Left lung (tissue), 10 donors: ENCODE measurements around the gene CGGBP1. TPM values are rescaled to one million over a fixed set of nuclear protein-coding genes. Genes with fewer than 3 reads are reported as not detected.

Experiments used
- ATAC-seq: fragments of 200-7000 bp; cut with Tn5 transposase; one replicate; pipeline ENCODE4 v1.9.1; 2020; ENCODE audit warnings: moderate library complexity
- DNase-seq, 4 donors: peaks; one replicate each; pipeline ENCODE4 v3.0.0-alpha.2; 2013 to 2020
- H3K27ac ChIP-seq, 2 donors: fragments of 200-600 bp; sonication (generic) in 1 of 2; one replicate each; pipeline versions ENCODE4 v1.5.0 to v1.8.0; 2020 to 2021
- H3K27me3 ChIP-seq, 2 donors: fragments of 200-600 bp; sonication (generic) in 1 of 2; one replicate each; pipeline versions ENCODE4 v1.5.0 to v1.8.0; 2020 to 2021
- H3K36me3 ChIP-seq, 2 donors: fragments of 200-600 bp; sonication (generic) in 1 of 2; one replicate each; pipeline versions ENCODE4 v1.5.0 to v1.8.0; 2020 to 2021
- H3K4me1 ChIP-seq, 2 donors: fragments of 200-600 bp; one replicate each; pipeline ENCODE4 v1.8.0; 2021
- H3K4me3 ChIP-seq, 2 donors: fragments of 200-600 bp; sonication (generic) in 1 of 2; one replicate each; pipeline versions ENCODE4 v1.5.0 to v1.8.0; 2020 to 2021; ENCODE audit warnings: mild to moderate bottlenecking in 1 of 2
- H3K9me3 ChIP-seq, 2 donors: fragments of 200-600 bp; sonication (generic) in 1 of 2; one replicate each; pipeline versions ENCODE4 v1.5.0 to v1.8.0; 2020 to 2021
- intact Hi-C, 2 donors: fragments of 100-400 bp; cut with DNase I; formaldehyde crosslinking; loops; one replicate each; pipeline versions ENCODE4 v1.11.2 to v1.14.2; 2022
- polyA plus RNA-seq, 6 donors: library from polyadenylated mRNA; unstranded; fragments of 120-200 nt; gene quantifications; one replicate each; pipeline ENCODE4 v1.2.1, GENCODE V29; 2013; ENCODE audit not compliant: insufficient read length in 6 of 6
- total RNA-seq, 2 donors: library from RNA; stranded (reverse); fragmentation: NEBNext Ultra II Directional; extraction: Animal tissue kit (Norgen Biotek cat#: 25700); gene quantifications; one replicate each; pipeline ENCODE4 v1.2.1, GENCODE V29; 2021
- TF ChIP-seq, protein P1 (sequence below), 2 donors: fragments of 200-600 bp; sonication (generic) in 1 of 2; IDR thresholded peaks; one replicate each; pipeline versions ENCODE4 v1.5.0 to v1.8.0; 2021; ENCODE audit warnings: antibody characterized with exemption in 2 of 2
- donor health status: DM: no; HTN: yes; CAD: no.
- donor health status: DM: no; HTN: no; CAD: no.

CGGBP1 gene
- total and polyA plus RNA-seq, 8 donors: 62.3 to 142 (median 128) TPM

DNA sequence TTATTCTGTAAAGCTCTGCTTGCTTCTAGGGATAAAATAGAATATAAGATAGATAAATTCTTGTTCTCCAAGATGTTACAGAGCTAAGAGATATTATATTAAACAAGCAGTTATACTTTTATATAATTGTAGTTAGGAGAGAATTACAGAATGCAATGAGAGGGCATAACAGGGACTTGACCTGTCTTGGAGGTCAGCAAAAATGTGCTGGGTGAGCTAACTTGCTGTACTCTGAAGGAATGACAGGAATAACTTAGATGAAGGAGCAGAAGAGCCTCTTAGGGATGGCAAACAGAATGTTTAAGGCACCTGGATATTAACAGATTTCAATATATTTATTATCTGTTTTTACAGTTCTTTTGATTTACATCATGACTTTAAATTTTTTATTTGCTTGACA is 33.5 kb upstream of the CGGBP1 start:
- Histone ChIP-seq H3K27me3 (no peaks in the 10 kb centered on the region), H3K4me1 (peaks cover 0 to 4% of the 10 kb centered on the region in 2 donors), H3K9me3 (no peaks in the 10 kb centered on the region), H3K36me3 (peaks cover 0 to 18% of the 10 kb centered on the region in 2 donors), H3K27ac (no peak overlapping the region), H3K4me3 (no peak overlapping the region)
- TF ChIP-seq, protein P1, sequence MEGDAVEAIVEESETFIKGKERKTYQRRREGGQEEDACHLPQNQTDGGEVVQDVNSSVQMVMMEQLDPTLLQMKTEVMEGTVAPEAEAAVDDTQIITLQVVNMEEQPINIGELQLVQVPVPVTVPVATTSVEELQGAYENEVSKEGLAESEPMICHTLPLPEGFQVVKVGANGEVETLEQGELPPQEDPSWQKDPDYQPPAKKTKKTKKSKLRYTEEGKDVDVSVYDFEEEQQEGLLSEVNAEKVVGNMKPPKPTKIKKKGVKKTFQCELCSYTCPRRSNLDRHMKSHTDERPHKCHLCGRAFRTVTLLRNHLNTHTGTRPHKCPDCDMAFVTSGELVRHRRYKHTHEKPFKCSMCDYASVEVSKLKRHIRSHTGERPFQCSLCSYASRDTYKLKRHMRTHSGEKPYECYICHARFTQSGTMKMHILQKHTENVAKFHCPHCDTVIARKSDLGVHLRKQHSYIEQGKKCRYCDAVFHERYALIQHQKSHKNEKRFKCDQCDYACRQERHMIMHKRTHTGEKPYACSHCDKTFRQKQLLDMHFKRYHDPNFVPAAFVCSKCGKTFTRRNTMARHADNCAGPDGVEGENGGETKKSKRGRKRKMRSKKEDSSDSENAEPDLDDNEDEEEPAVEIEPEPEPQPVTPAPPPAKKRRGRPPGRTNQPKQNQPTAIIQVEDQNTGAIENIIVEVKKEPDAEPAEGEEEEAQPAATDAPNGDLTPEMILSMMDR (IDR thresholded peaks at IDR 0.05): no peak
- DNase-seq (no peak), ATAC-seq (peak; percentile 71)
- intact Hi-C loops: no loop called here

DNA sequence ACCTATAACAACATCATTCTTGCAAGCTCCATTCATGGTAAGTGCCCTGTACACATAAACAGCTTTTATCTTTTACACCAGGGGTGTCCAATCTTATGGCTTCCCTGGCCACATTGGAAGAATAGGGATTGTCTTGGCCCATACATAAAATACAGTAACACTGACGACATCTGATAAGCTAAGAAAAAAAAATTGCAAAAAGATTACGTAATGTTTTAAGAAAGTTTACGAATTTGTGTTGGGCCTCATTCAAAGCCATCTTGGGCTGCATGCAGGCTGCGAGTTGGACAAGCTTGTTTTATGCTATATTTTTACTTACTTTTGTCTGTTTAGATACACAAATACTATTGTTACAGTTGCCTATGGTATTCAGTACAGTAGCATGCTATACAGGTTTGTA is 31.9 kb upstream of the CGGBP1 start:
- no peak for DNase-seq
- Histone ChIP-seq H3K4me1 (peaks cover 0 to 4% of the 10 kb centered on the region in 2 donors), H3K9me3 (no peaks in the 10 kb centered on the region), H3K36me3 (peaks cover 0 to 27% of the 10 kb centered on the region in 2 donors), H3K4me3 (no peak overlapping the region), H3K27me3 (no peaks in the 10 kb centered on the region), H3K27ac (no peak overlapping the region)
- TF ChIP-seq, protein P1 (IDR thresholded peaks at IDR 0.05): no peak
- intact Hi-C loops: no loop called here
- no peak for ATAC-seq

DNA sequence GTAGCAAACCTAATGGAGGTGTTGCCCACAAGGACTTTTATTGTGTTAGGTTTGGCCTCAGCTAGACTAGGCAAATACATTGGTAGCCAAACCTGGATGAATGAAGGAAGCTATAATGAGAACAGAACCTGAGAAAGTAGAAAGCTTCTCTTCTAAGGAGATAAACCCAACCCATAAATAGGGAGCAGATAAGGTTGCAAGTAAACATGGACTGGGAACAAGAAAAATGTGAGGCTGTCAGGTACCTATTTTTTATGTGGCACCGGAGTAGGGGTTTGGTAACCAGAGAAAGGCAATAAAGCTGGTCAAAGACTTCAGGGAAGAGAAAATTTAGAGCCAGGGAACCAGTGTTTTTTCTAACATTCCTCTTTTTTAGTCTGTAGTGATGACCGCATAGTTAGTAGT is 25.3 kb upstream of the CGGBP1 start:
- H3K27ac ChIP-seq: no peak overlapping the region
- peaks cover 0 to 22% of the 10 kb centered on the region in 2 donors for H3K36me3 ChIP-seq
- DNase-seq (no peak), ATAC-seq (no peak)
- no peaks in the 10 kb centered on the region for H3K4me1 ChIP-seq
- H3K9me3 ChIP-seq: no peaks in the 10 kb centered on the region
- no peak overlapping the region for H3K4me3 ChIP-seq
- TF ChIP-seq, protein P1 (IDR thresholded peaks at IDR 0.05): no peak
- no peaks in the 10 kb centered on the region for H3K27me3 ChIP-seq
- intact Hi-C loops: no loop called here

DNA sequence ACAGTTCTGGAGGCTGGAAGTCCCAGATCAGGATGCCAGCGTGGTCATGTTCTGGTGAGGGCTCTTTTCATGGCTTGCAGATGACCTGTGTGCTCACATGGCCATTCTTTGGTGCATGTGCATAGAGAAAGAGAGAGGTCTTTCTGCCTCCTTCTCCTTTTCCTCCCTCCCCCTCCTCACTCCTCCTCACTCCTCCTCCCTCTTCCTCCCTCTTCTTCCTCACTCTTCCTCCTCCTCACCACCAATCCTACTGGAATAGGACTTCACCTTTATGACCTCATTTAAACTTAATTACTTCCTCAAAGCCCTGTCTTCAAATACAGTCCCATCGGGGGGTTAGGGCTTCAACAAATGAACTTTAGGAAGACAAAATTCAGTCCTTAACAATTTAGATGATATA is 24.0 kb upstream of the CGGBP1 start:
- TF ChIP-seq, protein P1 (IDR thresholded peaks at IDR 0.05): no peak
- DNase-seq (no peak), ATAC-seq (no peak)
- no peak overlapping the region for H3K27ac ChIP-seq
- H3K27me3 ChIP-seq: no peaks in the 10 kb centered on the region
- peaks cover 0 to 19% of the 10 kb centered on the region in 2 donors for H3K36me3 ChIP-seq
- H3K4me1 ChIP-seq: no peaks in the 10 kb centered on the region
- no peak overlapping the region for H3K4me3 ChIP-seq
- no peaks in the 10 kb centered on the region for H3K9me3 ChIP-seq
- intact Hi-C loops: no loop called here

DNA sequence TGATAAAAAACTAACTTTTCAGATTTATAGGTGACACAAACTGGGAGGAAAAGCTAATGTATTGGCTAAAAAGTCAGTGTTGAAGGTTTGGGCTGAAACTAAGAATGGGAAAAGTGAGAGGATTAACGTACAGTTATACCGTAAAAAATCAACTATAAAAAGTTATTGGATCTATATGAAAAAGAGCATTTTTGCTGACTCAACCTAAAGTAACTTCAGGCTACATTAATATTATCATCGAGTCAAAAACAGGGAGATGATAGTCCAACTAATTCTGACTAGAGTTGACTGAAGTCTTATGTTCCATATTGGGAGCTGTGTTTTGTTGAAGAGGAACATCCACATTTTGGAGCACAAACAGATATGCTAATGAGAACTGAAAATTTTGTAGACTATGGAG is 20.1 kb upstream of the CGGBP1 start:
- H3K4me3 ChIP-seq: no peak overlapping the region
- H3K9me3 ChIP-seq: no peaks in the 10 kb centered on the region
- no peaks in the 10 kb centered on the region for H3K36me3 ChIP-seq
- no peak for DNase-seq
- H3K27me3 ChIP-seq: no peaks in the 10 kb centered on the region
- intact Hi-C loops: no loop called here
- no peak overlapping the region for H3K27ac ChIP-seq
- H3K4me1 ChIP-seq: peaks cover 5 to 21% of the 10 kb centered on the region in 2 donors
- ATAC-seq: no peak
- TF ChIP-seq, protein P1 (IDR thresholded peaks at IDR 0.05): no peak
